Measurements from ENCODE around the gene NFIC.

NFIC gene

DNA sequence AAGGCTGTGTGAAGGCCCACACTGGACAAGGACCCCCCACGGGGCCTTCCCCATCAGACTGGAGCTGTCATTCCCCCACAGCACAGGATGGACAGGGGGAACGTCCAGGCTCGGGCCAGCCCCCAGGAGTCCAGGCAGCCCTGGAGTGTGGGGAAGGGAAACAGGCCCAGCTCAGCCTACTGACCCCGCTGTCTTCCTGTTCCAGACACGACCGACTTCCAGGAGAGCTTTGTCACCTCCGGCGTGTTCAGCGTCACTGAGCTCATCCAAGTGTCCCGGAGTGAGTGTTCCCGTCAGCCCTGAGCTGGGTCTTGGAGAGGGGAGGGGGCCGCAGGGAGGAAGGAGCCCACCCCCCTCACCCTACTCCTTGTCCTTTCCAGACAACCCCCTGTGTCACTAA, 66.9 kb downstream of the NFIC start:
- TF ChIP-seq, protein P1, sequence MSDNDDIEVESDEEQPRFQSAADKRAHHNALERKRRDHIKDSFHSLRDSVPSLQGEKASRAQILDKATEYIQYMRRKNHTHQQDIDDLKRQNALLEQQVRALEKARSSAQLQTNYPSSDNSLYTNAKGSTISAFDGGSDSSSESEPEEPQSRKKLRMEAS (IDR thresholded peaks at IDR 0.05; ENCODE audit: low read depth, low read length): no peak
- no peak for TF ChIP-seq MYC (IDR thresholded peaks at IDR 0.05; ENCODE audit: low read depth, low read length)
- TF ChIP-seq POLR2A (IDR thresholded peaks at IDR 0.05; ENCODE audit: extremely low read depth, insufficient read length): no peak
- TF ChIP-seq, protein P2, sequence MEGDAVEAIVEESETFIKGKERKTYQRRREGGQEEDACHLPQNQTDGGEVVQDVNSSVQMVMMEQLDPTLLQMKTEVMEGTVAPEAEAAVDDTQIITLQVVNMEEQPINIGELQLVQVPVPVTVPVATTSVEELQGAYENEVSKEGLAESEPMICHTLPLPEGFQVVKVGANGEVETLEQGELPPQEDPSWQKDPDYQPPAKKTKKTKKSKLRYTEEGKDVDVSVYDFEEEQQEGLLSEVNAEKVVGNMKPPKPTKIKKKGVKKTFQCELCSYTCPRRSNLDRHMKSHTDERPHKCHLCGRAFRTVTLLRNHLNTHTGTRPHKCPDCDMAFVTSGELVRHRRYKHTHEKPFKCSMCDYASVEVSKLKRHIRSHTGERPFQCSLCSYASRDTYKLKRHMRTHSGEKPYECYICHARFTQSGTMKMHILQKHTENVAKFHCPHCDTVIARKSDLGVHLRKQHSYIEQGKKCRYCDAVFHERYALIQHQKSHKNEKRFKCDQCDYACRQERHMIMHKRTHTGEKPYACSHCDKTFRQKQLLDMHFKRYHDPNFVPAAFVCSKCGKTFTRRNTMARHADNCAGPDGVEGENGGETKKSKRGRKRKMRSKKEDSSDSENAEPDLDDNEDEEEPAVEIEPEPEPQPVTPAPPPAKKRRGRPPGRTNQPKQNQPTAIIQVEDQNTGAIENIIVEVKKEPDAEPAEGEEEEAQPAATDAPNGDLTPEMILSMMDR (IDR thresholded peaks at IDR 0.05; ENCODE audit: low read depth, low read length): no peak
- no peak for DNase-seq (ENCODE audit: low read depth)
- no peak overlapping the region for H3K4me3 ChIP-seq (ENCODE audit: low read depth, low read length)

DNA sequence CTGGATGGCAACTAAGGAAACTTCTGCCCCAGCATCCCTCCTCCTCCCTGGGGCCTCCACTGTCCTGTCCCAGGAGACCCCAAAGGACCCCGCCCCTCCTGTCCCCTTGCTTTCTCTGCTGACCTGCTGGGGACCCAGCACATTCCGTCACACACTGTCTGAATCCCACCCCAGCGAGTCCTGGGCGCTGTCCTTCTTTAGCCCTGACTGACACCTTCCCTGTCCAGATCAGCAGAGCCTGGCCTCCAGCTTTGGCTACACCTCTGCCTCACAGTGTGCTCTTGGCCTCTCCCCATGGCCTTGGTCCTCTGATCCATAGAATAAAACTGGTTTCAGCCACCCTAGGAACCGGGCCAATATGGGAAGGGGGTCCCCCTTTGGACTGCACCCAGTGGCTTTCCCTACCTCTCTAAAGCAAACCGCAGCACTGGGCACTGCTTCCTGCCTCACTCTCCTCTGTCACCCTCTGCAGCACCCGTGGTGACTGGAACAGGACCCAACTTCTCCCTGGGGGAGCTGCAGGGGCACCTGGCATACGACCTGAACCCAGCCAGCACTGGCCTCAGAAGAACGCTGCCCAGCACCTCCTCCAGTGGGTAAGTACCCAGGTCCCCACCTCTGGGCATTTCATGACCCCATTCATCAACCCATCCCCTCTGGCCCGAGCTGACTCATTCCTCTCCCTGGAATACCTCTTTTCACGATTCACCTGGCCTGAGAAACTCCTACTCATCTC, 67.6 kb downstream of the NFIC start:
- TF ChIP-seq, protein P1 (IDR thresholded peaks at IDR 0.05; ENCODE audit: low read depth, low read length): no peak
- no peak for DNase-seq (ENCODE audit: low read depth)
- peak overlapping the region; percentile 61 for H3K4me3 ChIP-seq (ENCODE audit: low read depth, low read length)

DNA sequence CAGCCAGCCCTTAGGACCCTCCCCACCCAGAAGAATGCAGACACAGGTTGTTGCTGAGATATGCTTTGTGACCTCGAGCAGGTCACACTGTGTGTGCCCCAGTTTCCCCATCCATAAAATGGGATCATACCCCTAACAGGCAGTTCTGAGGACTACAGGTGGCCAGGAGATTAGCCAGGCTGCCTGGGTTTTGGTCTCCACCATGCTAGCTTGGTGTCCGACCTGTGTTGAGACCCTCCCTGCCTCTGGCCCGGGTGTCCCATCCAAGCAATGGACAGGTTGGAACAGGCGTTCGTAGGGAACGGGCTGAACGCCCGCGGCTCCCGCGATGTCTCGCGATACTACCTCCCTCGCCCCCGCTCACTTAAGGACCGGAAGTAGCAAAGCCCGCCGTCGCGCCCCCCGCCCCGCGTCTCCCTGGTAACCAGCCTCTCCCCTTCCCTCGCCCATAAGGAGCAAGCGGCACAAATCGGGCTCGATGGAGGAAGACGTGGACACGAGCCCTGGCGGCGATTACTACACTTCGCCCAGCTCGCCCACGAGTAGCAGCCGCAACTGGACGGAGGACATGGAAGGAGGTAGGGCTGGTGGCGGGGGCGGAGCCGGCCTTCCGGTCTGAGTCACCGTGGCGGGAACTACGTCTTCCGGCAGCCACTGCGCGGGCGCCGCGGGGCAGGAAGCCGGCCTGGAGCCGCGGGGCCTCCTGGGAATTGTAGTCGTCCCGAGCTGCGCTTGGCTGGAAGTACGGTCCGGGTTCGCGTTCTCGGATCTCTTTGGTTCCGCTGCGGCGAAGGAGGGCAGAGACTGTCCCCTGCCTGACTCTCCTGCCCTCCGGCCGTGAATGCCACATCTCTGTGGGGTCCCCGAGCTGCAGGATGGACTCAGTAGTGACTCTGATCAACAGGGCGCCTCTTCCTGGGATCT, 68.5 kb downstream of the NFIC start:
- DNase-seq (ENCODE audit: low read depth): peak; percentile 94
- TF ChIP-seq, protein P1 (IDR thresholded peaks at IDR 0.05; ENCODE audit: low read depth, low read length): no peak
- TF ChIP-seq POLR2A (IDR thresholded peaks at IDR 0.05; ENCODE audit: extremely low read depth, insufficient read length): peak; percentile 26
- peak; percentile 53 for TF ChIP-seq MYC (IDR thresholded peaks at IDR 0.05; ENCODE audit: low read depth, low read length)
- H3K4me3 ChIP-seq (ENCODE audit: low read depth, low read length): peak overlapping the region; percentile 62

DNA sequence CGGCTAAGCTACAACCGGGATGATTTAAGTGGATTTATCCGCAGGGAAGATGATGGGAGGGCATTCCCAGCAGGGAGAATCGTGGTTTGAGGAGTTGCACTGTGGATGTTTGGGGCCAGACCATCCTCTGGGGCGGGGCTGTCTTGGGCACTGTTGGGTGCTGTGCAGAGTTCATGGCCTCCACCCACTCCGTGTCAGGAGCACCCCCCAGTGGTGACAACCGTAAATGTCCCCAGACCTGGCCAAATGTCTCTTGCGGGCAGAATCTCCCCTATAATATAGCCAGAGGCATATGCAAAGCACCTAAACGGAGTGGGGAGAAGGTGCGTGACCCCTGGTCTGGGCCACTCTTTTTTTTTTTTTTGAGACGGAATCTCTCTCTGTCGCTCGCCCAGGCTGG, 73.7 kb downstream of the NFIC start:
- DNase-seq (ENCODE audit: low read depth): peak; percentile 63
- no peak overlapping the region for H3K4me3 ChIP-seq (ENCODE audit: low read depth, low read length)
- TF ChIP-seq, protein P1 (IDR thresholded peaks at IDR 0.05; ENCODE audit: low read depth, low read length): no peak
- TF ChIP-seq POLR2A (IDR thresholded peaks at IDR 0.05; ENCODE audit: extremely low read depth, insufficient read length): no peak
- TF ChIP-seq, protein P2 (IDR thresholded peaks at IDR 0.05; ENCODE audit: low read depth, low read length): peak; percentile 52

DNA sequence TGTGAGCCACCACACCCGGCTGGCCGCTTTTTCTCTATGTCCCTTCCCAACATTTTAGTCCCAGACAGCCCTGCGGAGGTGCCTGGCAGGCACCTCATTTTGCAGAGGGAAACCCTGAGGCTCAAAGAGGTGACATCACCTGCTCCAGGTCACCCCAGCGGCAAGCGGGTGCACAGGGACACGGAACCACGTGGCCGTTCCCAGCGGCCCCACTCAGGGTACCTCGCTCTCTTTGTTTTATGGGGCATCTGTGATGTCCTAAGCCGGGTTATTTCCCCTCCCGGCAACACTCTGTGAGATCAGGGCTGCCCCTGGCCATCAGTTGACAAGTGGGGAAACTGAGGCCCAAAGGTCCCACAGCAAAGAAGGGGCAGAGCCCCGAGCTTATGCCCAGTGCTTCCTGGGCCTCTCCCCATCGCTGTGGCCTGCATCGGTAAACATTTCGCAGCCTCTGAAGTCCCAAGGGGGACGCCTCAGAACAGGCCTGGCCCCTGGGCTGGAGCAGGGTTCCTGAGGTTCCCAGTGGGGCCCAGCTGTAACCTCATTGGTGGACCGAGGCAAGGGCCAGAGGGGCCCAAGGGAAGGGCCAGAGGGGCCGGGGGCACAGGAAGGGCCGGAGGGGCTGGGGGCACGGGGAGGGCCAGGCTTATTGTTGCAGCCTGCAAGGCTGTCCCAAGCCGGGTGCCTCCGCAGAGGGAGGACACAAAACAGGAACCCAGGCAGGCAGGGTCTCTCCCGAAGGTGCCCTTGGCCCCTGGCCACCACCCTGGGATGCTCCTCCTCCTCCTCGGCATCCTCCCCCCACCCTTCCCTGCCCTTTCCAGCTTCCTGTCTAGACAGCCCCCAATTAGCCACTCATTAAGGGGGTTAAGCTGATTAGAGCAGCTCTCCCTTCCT, 75.0 kb downstream of the NFIC start:
- no peak overlapping the region for H3K4me3 ChIP-seq (ENCODE audit: low read depth, low read length)
- TF ChIP-seq MYC (IDR thresholded peaks at IDR 0.05; ENCODE audit: low read depth, low read length) (no peak), POLR2A (IDR thresholded peaks at IDR 0.05; ENCODE audit: extremely low read depth, insufficient read length) (no peak)
- TF ChIP-seq, protein P1 (IDR thresholded peaks at IDR 0.05; ENCODE audit: low read depth, low read length): no peak
- TF ChIP-seq, protein P2 (IDR thresholded peaks at IDR 0.05; ENCODE audit: low read depth, low read length): no peak
- DNase-seq (ENCODE audit: low read depth): no peak

DNA sequence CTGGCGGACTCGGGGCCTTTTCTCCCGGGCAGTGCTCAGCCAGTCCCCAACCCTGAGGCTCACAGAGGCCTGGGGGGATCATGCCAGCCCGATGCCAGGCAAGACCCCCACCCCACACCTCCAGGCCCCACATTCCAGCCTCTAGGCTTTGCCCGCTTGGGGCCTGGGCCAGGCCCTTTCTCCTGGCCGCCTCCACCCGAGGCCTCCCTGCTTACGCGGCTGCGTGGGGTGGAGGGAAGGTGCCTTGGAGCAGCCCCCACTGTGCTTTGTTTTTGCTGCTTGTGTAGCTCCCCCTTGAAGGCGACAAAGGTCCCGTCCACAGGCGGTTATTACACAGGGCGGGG, 75.6 kb downstream of the NFIC start:
- TF ChIP-seq MYC (IDR thresholded peaks at IDR 0.05; ENCODE audit: low read depth, low read length): no peak
- TF ChIP-seq POLR2A (IDR thresholded peaks at IDR 0.05; ENCODE audit: extremely low read depth, insufficient read length): no peak
- TF ChIP-seq, protein P1 (IDR thresholded peaks at IDR 0.05; ENCODE audit: low read depth, low read length): no peak
- TF ChIP-seq, protein P2 (IDR thresholded peaks at IDR 0.05; ENCODE audit: low read depth, low read length): no peak

More for the DNA sequence above, 75.6 kb downstream of the NFIC start:
- DNase-seq (ENCODE audit: low read depth): no peak
- H3K4me3 ChIP-seq (ENCODE audit: low read depth, low read length): no peak overlapping the region
